GM21737 (cell line): ENCODE data around the gene CACNB4.

Source experiments
- ATAC-seq: cut with Tn5 transposase; IDR thresholded peaks from one replicate; pipeline ENCODE4 v1.9.1; 2021; ENCODE audit warnings: mild to moderate bottlenecking, moderate library complexity; ENCODE audit not compliant: unreplicated experiment

CACNB4 gene

GRCh38 chr2:152089238-152089637, 9.6 kb downstream of the CACNB4 start:
- no peak for ATAC-seq

- ATAC-seq: no peak
These were observed 10.8 kb downstream of the CACNB4 start for GRCh38 chr2:152088006-152088405.

DNA sequence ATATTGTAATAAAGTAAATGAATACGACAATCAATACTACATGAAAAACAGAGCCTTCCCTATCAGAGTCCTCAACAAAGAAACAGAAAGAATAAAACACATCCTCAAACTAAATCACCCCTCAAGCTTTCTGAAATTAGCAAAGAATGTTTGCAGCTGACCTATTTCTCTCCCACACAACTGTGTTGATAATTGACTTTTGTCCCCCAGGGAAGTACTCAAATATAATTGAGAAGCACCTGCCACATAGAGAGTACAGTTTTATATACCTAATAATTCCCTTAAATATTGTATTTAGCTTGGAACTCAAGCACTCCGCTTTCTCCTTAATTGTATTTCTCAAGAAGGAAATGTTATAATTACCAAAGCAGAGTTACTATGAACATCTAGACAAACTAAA, 12.6 kb downstream of the CACNB4 start:
- no peak for ATAC-seq

- ATAC-seq: no peak
These were observed 14.8 kb downstream of the CACNB4 start for GRCh38 chr2:152084076-152084475.

DNA sequence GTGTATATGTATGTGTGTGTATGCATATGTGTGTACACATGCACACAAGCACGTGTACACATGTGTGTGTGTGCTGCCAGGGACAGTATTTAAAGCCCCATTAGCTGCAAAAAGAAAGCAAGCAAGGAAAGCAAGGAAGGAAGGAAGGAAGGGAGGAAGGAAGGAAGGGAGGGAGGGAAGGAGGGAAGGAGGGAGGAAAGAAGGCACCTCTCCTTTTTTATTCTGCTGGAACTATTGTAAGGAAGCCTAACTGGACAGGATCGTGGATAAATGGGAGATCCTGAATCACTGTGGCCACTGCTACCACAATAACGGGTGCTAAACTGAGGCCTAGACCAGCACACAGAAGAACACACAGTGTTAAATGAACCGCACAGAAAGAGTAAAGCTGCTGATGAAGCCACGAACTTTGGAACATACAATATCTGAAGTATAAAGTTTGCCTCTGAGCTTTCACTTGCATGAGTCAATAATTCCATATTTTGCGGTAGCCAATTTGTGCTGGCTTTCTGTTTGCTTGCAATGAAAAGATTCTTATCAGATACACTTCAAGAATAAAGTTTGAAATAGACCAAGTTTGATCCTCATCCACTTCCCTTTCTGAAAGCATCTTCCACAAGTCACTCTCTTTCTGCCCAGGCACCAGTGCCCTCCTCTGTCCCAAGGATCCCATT, 15.5 kb downstream of the CACNB4 start:
- ATAC-seq: no peak

DNA sequence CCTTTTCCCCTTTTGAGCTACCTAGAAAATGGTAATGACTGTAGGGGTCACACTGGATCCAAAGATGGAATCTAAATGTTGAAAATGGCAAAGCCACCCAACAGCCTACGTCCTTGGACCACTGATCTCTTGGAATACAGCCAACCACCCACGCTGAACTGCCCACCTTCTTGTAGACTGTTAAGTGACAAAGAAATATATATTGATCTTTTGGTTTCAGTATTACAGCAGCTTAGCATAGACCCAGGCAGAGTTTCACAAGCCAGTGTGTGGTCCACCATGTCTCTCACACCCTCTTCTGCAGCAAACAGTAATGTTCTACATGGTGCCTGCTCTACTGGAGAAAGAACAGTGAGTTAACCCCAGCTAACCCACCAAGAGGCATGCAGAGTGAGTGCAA, 20.2 kb downstream of the CACNB4 start:
- no peak for ATAC-seq

GRCh38 chr2:152078023-152078422, 20.8 kb downstream of the CACNB4 start:
- ATAC-seq: no peak

- ATAC-seq: no peak
These were observed 23.3 kb downstream of the CACNB4 start for GRCh38 chr2:152075461-152076050.

- ATAC-seq: no peak
These were observed 26.8 kb downstream of the CACNB4 start for GRCh38 chr2:152072011-152072410.

DNA sequence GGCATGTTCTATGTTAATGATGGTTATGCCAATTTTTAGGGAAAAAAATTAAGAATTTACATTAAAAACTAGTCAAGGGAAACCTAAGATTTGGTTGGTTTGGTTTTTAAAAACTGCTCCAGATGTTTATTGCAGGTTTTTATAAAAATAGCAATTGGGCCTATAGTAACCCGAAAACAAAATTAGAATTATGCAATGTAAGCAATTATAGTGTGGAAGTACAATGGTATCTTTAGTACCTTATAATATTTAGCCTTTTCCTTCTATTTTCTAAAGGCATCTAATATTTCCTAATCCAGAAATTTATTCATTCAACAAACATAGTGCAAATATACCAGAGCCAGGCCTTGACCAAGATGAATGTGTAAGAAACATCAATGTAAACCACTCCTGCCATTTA, 27.3 kb downstream of the CACNB4 start:
- no peak for ATAC-seq

- ATAC-seq: no peak
These were observed 27.8 kb downstream of the CACNB4 start for GRCh38 chr2:152071092-152071491.

DNA sequence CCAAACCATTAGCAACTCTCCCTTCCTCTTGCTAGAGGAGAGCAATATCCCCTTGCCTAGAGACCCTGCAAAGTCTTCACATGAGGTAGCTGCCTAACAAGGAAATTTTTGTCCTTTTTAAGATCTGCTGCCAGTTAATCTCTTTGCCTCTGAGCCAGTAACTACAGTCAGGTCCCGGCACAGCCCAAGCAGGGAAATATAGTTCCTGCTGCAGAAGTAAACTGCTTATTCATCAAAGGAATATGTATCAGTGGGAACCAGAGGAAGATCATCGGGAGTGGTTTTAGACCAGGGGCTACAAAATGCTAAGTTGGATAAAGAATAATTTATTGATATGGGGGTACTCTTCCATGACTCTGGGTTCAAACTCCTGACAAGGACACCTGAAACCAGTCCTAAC, 30.6 kb downstream of the CACNB4 start:
- ATAC-seq: no peak

- ATAC-seq: no peak
These were observed 31.0 kb downstream of the CACNB4 start for GRCh38 chr2:152067823-152068222.

DNA sequence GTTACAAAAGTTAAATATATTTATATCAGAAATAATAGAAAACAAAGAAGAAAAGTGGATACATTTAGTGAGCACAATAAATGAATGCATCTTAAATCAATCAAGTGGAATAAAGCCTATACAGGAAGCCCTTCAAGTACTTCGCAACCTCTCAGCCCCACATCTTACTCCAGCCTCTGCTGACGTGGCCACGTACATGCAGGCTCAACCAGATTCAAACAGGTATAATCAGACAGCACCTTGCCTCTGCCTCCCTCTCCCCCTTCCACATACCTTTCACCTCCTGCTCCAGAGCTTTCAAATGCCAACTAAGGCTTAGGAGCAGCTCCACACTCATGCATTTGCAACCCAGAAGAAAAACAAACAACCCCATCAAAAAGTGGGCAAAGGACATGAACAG, 32.9 kb downstream of the CACNB4 start:
- ATAC-seq: no peak

- ATAC-seq: no peak
These were observed 34.8 kb downstream of the CACNB4 start for GRCh38 chr2:152064001-152064400.

- no peak for ATAC-seq
These were observed 35.4 kb downstream of the CACNB4 start for GRCh38 chr2:152063325-152063924.

DNA sequence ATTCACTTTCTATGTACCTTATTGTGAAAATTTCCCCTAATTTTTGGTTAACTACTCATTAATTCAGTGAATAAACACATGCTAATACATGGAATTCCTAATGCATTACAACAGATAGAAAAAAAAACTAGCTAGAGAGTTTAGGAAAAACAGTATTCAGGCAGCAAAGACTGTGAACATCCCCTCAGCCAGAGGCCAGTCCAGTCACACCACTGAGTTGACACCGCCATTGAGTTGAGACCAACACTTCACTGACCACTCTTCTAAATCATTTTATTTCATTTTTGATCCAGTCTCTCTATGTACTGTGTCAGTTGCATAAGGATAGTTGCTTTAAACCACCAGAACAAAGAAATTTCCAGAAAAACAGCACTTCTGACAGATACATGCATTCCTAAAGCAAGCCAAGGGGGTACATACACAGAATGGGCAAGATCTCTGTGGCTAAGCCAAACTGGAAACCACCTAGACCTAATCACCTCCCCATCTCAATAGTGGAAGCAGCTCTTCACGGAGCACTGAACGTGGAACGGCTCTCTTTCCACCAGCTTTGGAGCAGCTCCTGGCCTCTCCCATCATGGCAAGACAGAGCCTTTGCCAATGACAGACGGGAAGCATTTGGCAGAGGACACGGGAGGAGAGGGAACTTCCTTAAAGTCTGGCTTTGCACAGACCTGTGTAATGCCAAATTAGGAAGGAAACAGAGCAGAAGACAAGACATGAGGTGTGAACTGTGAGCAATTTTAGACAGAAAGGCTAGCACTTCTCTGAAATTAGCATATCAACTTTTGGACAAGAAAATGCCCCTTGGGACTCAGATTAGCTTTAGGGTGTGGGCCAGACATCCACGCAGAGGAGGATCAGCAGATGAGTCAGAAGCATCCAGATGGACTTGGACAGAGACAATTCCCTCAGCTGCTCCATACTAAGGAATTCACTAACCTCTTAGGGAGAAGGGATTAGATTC, 36.4 kb downstream of the CACNB4 start:
- ATAC-seq: peak; percentile 65

DNA sequence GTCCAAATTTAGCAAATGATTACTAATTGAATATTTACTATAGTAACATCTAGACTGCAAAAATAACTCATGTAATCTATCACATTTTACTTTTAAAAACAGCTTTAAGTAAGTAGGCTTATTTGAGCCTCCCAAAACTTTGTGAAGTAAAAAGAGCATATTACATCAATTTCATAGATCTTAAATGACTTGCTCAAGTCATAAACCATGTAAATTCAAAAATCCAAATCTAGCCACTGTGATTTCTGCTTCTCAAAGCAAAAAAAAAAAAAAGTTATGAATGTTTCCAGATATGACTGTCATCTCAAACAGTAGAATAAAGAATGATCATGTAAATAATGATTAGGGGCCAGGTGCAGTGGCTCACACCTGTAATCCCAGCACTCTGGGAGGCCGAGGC, 37.5 kb downstream of the CACNB4 start:
- ATAC-seq: no peak

DNA sequence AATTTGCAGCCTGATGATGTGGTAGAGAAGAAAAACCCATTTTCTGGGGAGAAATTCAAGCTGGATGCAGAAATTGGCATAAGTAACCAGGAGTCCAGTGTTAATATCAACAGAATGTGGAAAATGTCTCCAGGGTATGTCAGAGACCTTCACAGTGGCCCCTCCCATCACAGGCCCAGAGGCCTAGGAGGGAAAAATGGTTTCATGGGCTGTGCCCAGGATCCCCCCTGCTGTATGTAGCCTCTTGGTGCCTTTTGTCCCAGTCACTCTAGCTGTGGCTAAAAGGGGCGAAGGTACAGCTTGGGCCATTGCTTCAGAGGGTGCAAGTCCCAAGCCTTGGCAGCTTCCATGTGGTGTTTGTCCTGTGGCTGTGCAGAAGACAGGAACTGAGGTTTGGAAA, 40.2 kb downstream of the CACNB4 start:
- ATAC-seq: no peak

GRCh38 chr2:152056418-152056817, 42.4 kb downstream of the CACNB4 start:
- no peak for ATAC-seq

DNA sequence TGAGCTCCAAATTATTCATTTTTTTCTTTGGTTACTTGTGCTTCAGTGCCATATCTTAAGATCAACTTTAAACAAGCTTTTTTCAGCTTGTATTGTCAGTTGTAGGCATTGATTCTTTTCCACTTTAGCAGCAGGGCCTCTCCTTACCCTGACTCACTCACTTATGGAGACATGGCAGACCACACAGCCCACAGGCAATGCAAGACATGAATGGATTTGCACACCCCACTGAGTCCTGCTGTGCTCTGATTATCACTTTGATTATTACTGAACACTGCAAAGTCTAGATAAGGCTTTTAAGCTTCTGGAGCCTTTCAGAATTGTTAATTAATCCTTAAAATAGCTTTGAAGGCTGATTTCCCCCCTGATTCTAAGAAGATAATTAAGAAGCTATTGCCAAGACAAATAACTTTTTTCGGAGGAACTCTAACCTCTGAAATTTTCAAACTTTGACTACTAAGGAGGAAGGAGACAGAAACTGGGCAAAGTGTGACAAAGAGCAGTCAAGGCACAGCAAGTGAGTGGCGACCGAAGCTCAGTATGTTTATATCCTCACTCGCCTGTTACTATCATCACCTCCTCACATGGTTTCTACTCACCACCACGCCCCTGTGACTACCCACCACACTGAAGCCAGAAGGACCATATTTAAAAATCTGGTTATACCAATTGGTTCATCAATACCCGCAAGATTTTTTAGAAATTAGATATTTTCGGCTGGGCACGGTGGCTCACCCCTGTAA, 43.3 kb downstream of the CACNB4 start:
- no peak for ATAC-seq
